Naive thymus-derived CD4-positive, alpha-beta T cell (primary cell): Measurements from ENCODE around the gene PUM2. TPM values are rescaled to one million over a fixed set of nuclear protein-coding genes. Genes with fewer than 3 reads are reported as not detected.

ENCODE experiments used
- ATAC-seq: fragments of 150-1000 bp; cut with Tn5 transposase; 2 replicates; pipeline ENCODE4 v1.10.0; 2021; ENCODE audit warnings: mild to moderate bottlenecking, moderate library complexity
- CTCF ChIA-PET: fragments of 350-600 bp; sonication (Branson Sonifier 250); formaldehyde crosslinking; loops from one replicate; lab custom pipeline; 2021; ENCODE audit warnings: antibody characterized with exemption; lab: Charles Lee
- POLR2A ChIA-PET: fragments of 350-600 bp; sonication (Branson Sonifier 250); formaldehyde crosslinking; loops from one replicate; lab custom pipeline; 2021; ENCODE audit warnings: antibody characterized with exemption, inconsistent platforms; lab: Charles Lee
- DNase-seq, 9 donors: peaks; one replicate each; pipeline versions ENCODE4 v3.0.0 to v3.0.0-alpha.2; 2020 to 2022; ENCODE audit warnings: mixed read lengths in 1 of 9
- H3K27ac ChIP-seq: one replicate; pipeline ENCODE4 v1.7.0; 2013; ENCODE audit warnings: mild to moderate bottlenecking, low read depth, low read length, moderate library complexity
- H3K27me3 ChIP-seq, 2 donors: one replicate each; pipeline ENCODE4 v1.7.0; 2013; ENCODE audit warnings: low read length in 2 of 2, mild to moderate bottlenecking in 2 of 2, moderate library complexity in 2 of 2; ENCODE audit not compliant: control insufficient read depth in 2 of 2, insufficient read depth in 2 of 2
- H3K36me3 ChIP-seq, 3 experiments: 1 replicate in 2 of 3; 2 replicates in 1 of 3; pipeline ENCODE4 v1.7.0; 2013; ENCODE audit warnings: low read length in 3 of 3, mild to moderate bottlenecking in 3 of 3, moderate library complexity in 1 of 3; ENCODE audit not compliant: insufficient read depth in 3 of 3, control insufficient read depth in 2 of 3
- H3K4me1 ChIP-seq, 2 donors: one replicate each; pipeline ENCODE4 v1.7.0; 2013; ENCODE audit warnings: low read length in 2 of 2, mild to moderate bottlenecking in 2 of 2, moderate library complexity in 1 of 2; ENCODE audit not compliant: control insufficient read depth in 2 of 2, insufficient read depth in 2 of 2
- H3K4me3 ChIP-seq: 2 replicates; pipeline ENCODE4 v1.7.0; 2013; ENCODE audit warnings: mild to moderate bottlenecking, low read length
- H3K9me3 ChIP-seq, 3 experiments: 1 replicate in 2 of 3; 2 replicates in 1 of 3; pipeline ENCODE4 v1.7.0; 2013; ENCODE audit warnings: low read length in 3 of 3; ENCODE audit not compliant: control insufficient read depth in 2 of 3
- H3K27ac Mint-ChIP-seq, 9 donors: one replicate each; pipeline ENCODE4 v1.8.0; 2020 to 2022; ENCODE audit warnings: mixed read lengths in 9 of 9, mild to moderate bottlenecking in 8 of 9, moderate library complexity in 5 of 9, inconsistent platforms in 2 of 9
- H3K27me3 Mint-ChIP-seq, 5 donors: one replicate each; pipeline ENCODE4 v1.8.0; 2021 to 2022; ENCODE audit warnings: mixed read lengths in 5 of 5, mild to moderate bottlenecking in 1 of 5
- H3K36me3 Mint-ChIP-seq, 5 donors: one replicate each; pipeline ENCODE4 v1.8.0; 2020 to 2022; ENCODE audit warnings: mixed read lengths in 5 of 5, mild to moderate bottlenecking in 3 of 5, inconsistent platforms in 1 of 5
- H3K4me1 Mint-ChIP-seq, 7 donors: one replicate each; pipeline ENCODE4 v1.8.0; 2020 to 2022; ENCODE audit warnings: mixed read lengths in 7 of 7, mild to moderate bottlenecking in 3 of 7, inconsistent platforms in 1 of 7
- H3K4me3 Mint-ChIP-seq, 10 donors: one replicate each; pipeline ENCODE4 v1.8.0; 2020 to 2022; ENCODE audit warnings: mild to moderate bottlenecking in 10 of 10, mixed read lengths in 10 of 10, moderate library complexity in 6 of 10, inconsistent platforms in 2 of 10
- H3K9me3 Mint-ChIP-seq, 11 donors: one replicate each; pipeline ENCODE4 v1.8.0; 2020 to 2022; ENCODE audit warnings: mixed read lengths in 11 of 11, mild to moderate bottlenecking in 4 of 11, inconsistent platforms in 1 of 11, moderate library complexity in 1 of 11
- intact Hi-C, 2 donors: fragments of 100-400 bp; cut with micrococcal nuclease; formaldehyde crosslinking; loops; one replicate each; pipeline ENCODE4 v1.15.1; 2023
- polyA plus RNA-seq, 2 donors: library from polyadenylated mRNA; unstranded; fragments of 300-500 nt; fragmentation: Illumina TruSeq; gene quantifications; one replicate each; pipeline ENCODE4 v1.2.3, GENCODE V29; 2021
- total RNA-seq, 6 experiments: library from RNA in 5 of 6; stranded (reverse) in 5 of 6; gene quantifications; 1 replicate in 5 of 6; 2 replicates in 1 of 6; pipeline ENCODE4 v1.2.3 and lab custom pipeline; 2021 to 2026

The PUM2 gene
- total and polyA plus RNA-seq, 7 experiments from 2014 or later = 19.2 to 178 (median 135) TPM

DNA sequence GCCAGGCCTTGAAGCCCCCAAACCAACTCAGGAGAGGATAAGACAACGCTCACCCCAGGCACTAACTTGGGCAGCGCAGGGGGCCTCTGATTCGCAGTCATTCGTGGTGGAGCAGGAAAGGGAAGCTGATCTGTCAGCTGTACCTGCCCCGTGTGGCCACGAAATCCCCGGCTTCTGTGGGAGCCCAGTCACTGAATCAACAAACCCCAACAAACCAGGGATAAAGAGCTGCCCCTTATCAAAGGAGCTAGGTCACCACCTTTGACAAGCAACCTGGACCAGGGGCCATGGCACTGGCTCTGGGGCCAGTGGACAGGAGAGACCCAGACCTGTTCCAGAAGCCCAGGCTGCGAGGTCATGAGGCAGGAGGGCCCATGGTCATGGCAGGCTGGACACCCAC lies 140.2 kb downstream of the PUM2 start:
- Histone ChIP-seq H3K4me1 (no peaks in the 10 kb centered on the region), H3K9me3 (no peaks in the 10 kb centered on the region), H3K4me3 (no peak overlapping the region), H3K36me3 (no peaks in the 10 kb centered on the region), H3K27ac (no peak overlapping the region), H3K27me3 (no peaks in the 10 kb centered on the region)
- CTCF ChIA-PET = no interaction called here
- Mint-ChIP-seq H3K4me1 (peaks cover 0 to 2% (median 0%) of the 10 kb centered on the region in 7 donors), H3K27me3 (peaks cover 0 to 6% (median 0%) of the 10 kb centered on the region in 5 donors), H3K4me3 (no peak overlapping the region), H3K27ac (no peak overlapping the region), H3K36me3 (no peaks in the 10 kb centered on the region), H3K9me3 (peaks cover 0 to 1% (median 0%) of the 10 kb centered on the region in 11 donors)
- DNase-seq (no peak), ATAC-seq (no peak)
- POLR2A ChIA-PET = no interaction called here
- intact Hi-C loops = no loop called here

DNA sequence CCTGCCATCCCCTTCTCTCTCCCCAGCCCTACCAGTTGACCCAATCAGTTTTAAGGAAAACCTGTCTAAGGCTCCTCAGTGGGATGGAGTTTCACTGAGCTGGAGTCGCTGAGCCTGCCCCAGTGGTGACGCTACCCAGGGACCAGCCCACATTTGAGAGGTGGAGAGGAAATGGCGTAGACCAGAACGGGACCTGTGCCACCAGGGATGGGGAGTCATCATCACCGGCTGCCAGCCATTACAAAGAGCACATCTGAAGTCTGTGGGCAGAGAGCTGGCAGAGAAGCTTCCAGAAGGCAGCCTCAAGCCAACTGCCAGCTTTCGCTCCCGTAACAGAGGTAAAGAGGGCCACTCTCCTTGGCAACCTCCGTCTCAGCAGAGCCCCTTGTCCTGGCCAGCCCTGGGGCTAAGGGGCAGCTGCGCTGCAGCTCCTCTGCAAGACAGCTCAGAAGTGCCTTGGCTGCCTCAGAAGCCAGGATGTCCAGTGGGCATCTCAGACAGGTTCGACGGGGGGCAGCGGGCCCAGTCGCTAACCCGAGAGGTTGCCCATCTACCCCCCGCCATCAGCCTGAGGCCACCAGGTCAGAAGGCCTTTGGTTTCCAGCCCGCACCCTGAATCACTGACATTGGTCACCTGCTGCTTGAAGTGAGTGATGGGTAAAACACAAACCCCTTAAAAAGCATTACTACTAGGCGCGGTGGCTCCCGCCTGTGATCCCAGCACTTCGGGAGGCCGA lies 141.1 kb downstream of the PUM2 start:
- H3K4me3 Mint-ChIP-seq = no peak overlapping the region
- H3K4me1 Mint-ChIP-seq = peaks cover 0 to 2% (median 0%) of the 10 kb centered on the region in 7 donors
- ChIA-PET POLR2A (interaction anchor here (0.5 kb wide), 1 partner anchor 19 kb away, joined by 3 read pairs; no protein-coding TSS in a partner anchor), CTCF (no interaction called here)
- H3K27ac Mint-ChIP-seq = no peak overlapping the region
- intact Hi-C loops = no loop called here
- no peaks in the 10 kb centered on the region for H3K36me3 Mint-ChIP-seq
- H3K9me3 Mint-ChIP-seq = peaks cover 0 to 1% (median 0%) of the 10 kb centered on the region in 11 donors
- Histone ChIP-seq H3K4me1 (no peaks in the 10 kb centered on the region), H3K4me3 (no peak overlapping the region), H3K9me3 (no peaks in the 10 kb centered on the region), H3K27me3 (no peaks in the 10 kb centered on the region), H3K36me3 (no peaks in the 10 kb centered on the region), H3K27ac (no peak overlapping the region)
- DNase-seq (no peak), ATAC-seq (no peak)
- peaks cover 0 to 5% (median 0%) of the 10 kb centered on the region in 5 donors for H3K27me3 Mint-ChIP-seq

DNA sequence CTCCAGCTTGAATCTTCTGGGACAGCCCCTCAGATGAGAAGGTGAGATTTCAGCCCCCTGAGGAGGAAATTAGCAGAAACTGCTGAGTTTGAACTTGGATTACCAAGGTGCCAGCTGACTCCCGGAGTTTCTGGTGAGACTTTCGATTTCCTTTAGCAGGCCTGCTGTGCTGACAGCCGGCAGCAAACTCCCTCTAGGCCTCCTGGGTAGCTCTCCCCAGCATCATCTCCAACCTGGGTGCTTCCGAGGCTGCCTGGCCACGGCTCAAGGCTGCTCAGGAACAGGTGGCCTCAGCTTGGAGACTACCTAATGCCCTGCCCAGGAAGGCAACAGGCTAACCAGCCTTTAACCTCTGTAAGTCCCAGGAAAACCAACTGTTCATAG lies 142.2 kb downstream of the PUM2 start:
- POLR2A ChIA-PET = no interaction called here
- DNase-seq = no peak

DNA sequence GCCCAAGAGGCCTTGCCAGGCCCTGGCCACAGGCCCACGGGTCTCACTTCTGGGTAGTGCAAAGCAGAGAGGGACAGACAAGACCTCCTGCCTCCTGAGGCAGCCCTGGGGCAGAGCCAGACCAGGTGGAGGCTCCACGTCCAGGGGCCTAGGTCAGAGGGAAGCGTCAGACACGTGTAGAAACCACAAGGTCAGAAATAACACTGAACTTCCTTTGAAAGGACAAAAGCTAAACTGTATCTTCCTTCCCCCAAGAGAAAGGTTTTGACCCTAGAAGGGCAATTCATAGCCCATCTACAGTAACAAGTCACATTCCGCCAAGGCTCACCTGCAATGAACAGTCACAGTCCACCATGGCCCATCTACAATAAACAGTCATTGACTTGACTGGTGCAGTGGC lies 143.6 kb downstream of the PUM2 start:
- DNase-seq = no peak
- H3K4me3 Mint-ChIP-seq = no peak overlapping the region
- no peak overlapping the region for H3K27ac ChIP-seq
- no peaks in the 10 kb centered on the region for H3K4me1 ChIP-seq
- ATAC-seq = no peak
- peaks cover 0 to 2% (median 0%) of the 10 kb centered on the region in 7 donors for H3K4me1 Mint-ChIP-seq
- peaks cover 0 to 2% (median 0%) of the 10 kb centered on the region in 11 donors for H3K9me3 Mint-ChIP-seq
- no peaks in the 10 kb centered on the region for H3K36me3 Mint-ChIP-seq
- H3K9me3 ChIP-seq = no peaks in the 10 kb centered on the region
- H3K27ac Mint-ChIP-seq = no peak overlapping the region
- H3K27me3 Mint-ChIP-seq = no peaks in the 10 kb centered on the region
- H3K27me3 ChIP-seq = no peaks in the 10 kb centered on the region
- intact Hi-C loops = no loop called here
- no peak overlapping the region for H3K4me3 ChIP-seq
- CTCF ChIA-PET = no interaction called here
- H3K36me3 ChIP-seq = no peaks in the 10 kb centered on the region
- POLR2A ChIA-PET = no interaction called here

More for the DNA sequence above, 142.2 kb downstream of the PUM2 start:
- H3K4me1 Mint-ChIP-seq = peaks cover 0 to 2% (median 0%) of the 10 kb centered on the region in 7 donors
- no peak for ATAC-seq
- no peaks in the 10 kb centered on the region for H3K4me1 ChIP-seq
- no peak overlapping the region for H3K27ac ChIP-seq
- no peak overlapping the region for H3K27ac Mint-ChIP-seq
- H3K27me3 ChIP-seq = no peaks in the 10 kb centered on the region
- peaks cover 0 to 1% (median 0%) of the 10 kb centered on the region in 11 donors for H3K9me3 Mint-ChIP-seq
- no peak overlapping the region for H3K4me3 ChIP-seq
- no peaks in the 10 kb centered on the region for H3K36me3 ChIP-seq
- no peaks in the 10 kb centered on the region for H3K27me3 Mint-ChIP-seq
- intact Hi-C loops = no loop called here
- H3K9me3 ChIP-seq = no peaks in the 10 kb centered on the region
- no peaks in the 10 kb centered on the region for H3K36me3 Mint-ChIP-seq
- no peak overlapping the region for H3K4me3 Mint-ChIP-seq
- CTCF ChIA-PET = no interaction called here

DNA sequence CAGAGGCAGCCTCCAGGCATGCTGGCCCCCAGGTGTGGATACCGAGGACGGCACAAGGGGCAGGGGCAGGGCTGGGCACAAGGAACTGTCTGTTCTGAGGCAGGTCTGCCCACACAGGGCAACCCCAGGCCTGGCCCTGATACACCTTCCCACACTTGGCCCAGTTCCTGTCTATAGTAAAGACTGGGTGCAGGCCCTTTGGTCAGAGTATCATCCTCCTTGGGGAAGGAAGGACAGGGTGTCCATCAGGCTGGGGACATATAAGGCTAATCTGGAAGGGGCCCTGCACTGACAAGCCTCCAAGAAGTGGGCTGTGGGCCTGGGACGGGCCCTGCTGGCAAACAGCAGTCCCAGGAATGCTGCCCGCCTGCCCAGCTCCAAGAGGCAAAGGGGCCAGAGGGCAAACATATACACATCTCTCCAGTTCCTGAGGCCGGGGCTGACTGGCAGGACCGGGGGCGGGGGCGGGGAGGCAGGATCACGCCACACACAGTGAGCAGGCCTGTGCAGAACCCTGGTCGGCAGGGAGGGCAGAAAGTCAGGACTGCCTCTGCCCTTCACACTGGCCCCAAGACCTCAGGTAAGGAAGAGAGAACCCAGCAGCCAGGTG lies 144.6 kb downstream of the PUM2 start:
- Histone ChIP-seq H3K9me3 (no peaks in the 10 kb centered on the region), H3K27me3 (no peaks in the 10 kb centered on the region), H3K27ac (no peak overlapping the region), H3K4me1 (no peaks in the 10 kb centered on the region), H3K36me3 (no peaks in the 10 kb centered on the region), H3K4me3 (no peak overlapping the region)
- Mint-ChIP-seq H3K4me3 (no peak overlapping the region), H3K36me3 (no peaks in the 10 kb centered on the region), H3K9me3 (peaks cover 0 to 3% (median 0%) of the 10 kb centered on the region in 11 donors), H3K27ac (no peak overlapping the region), H3K27me3 (no peaks in the 10 kb centered on the region), H3K4me1 (peaks cover 0 to 2% (median 0%) of the 10 kb centered on the region in 7 donors)
- ATAC-seq = no peak
- POLR2A ChIA-PET = no interaction called here
- CTCF ChIA-PET = no interaction called here
- intact Hi-C loops = no loop called here
- no peak for DNase-seq

DNA sequence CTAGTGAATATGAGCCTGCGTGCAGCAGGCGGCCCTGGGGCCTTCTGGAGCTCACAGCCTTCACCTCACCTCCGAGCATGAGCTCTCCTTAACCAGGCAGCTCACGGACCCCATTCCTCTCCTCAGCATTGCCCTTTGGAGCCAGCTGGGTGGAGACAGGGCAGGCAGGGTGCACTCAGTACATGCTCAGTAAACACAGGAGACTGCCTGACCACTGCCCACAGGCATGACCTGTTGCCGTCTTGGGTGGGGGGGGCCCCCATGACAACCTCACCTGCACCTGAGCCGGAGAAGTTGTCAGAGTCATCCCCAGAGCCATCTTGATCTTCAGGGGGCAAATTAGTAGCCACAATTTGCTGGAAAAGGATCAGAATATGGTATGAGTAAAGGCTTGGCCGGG lies 145.6 kb downstream of the PUM2 start:
- intact Hi-C loops = no loop called here

More for the DNA sequence above, 145.6 kb downstream of the PUM2 start:
- Histone ChIP-seq H3K4me1 (no peaks in the 10 kb centered on the region), H3K27ac (no peak overlapping the region), H3K27me3 (no peaks in the 10 kb centered on the region), H3K36me3 (no peaks in the 10 kb centered on the region), H3K9me3 (no peaks in the 10 kb centered on the region), H3K4me3 (no peak overlapping the region)
- Mint-ChIP-seq H3K27me3 (no peaks in the 10 kb centered on the region), H3K4me3 (no peak overlapping the region), H3K9me3 (peaks cover 0 to 3% (median 0%) of the 10 kb centered on the region in 11 donors), H3K36me3 (no peaks in the 10 kb centered on the region), H3K27ac (no peak overlapping the region), H3K4me1 (no peaks in the 10 kb centered on the region)
- ChIA-PET CTCF (no interaction called here), POLR2A (no interaction called here)
- ATAC-seq (no peak), DNase-seq (no peak)
